ENCODE measurements around the gene LIPA.

DNA sequence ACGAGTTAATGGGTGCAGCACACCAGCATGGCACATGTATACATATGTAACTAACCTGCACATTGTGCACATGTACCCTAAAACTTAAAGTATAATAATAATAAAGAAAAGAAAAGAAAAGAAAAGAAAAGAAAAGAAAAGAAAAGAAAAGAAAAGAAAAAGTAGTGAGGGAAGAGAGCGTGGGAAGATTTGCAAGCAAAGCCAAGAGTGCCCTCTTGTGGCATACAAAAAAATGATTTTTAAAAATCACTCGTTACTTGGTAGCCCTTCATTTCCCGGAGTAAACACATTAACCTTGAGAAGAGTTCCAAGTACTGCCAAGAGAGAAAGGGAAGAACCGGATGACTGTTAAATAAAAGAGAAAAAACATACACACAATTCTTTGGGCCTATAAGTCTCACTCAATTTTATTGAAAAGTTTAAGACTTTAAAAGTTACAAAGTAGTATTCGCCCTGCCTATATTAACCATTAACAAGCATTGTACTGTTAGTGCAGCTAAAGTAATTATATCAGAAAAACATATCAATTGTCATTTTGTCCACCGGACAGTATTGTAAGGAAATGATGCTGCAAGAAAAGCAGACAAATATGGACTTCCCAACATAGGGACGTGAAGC lies 38.3 kb downstream of the LIPA start:
- TF ChIP-seq CTCF (IDR thresholded peaks at IDR 0.05) = peak; percentile 60 to 92 (median 72)
- no peak for TF ChIP-seq POLR2A (IDR thresholded peaks at IDR 0.05)

Measured in body of pancreas (tissue), 4 donors.